Astrocyte (in vitro differentiated cells and primary cell): ENCODE results near the gene PKD2L2. TPM values are rescaled to one million over a fixed set of nuclear protein-coding genes. Genes with fewer than 3 reads are reported as not detected.

ENCODE experiments used
- DNase-seq: peaks from one replicate; pipeline ENCODE4 v3.0.0-alpha.2; 2010; ENCODE audit warnings: low read depth
- FAIRE-seq: peaks from 2 replicates; lab custom pipeline; 2011; peaks lifted over from hg19 to GRCh38; lab: Jason Lieb, UNC
- H2AFZ ChIP-seq: 2 replicates; pipeline ENCODE4 v1.6.0; 2012; ENCODE audit warnings: low read depth, low read length, inconsistent platforms
- H3K27ac ChIP-seq: 2 replicates; pipeline ENCODE4 v1.5.1; 2011; ENCODE audit warnings: low read depth, low read length, inconsistent platforms
- H3K27me3 ChIP-seq: 2 replicates; pipeline ENCODE4 v1.6.0; 2011; ENCODE audit warnings: low read length, inconsistent platforms; ENCODE audit not compliant: insufficient read depth
- H3K36me3 ChIP-seq: 2 replicates; pipeline ENCODE4 v1.5.1; 2011; ENCODE audit warnings: low read length, inconsistent platforms; ENCODE audit not compliant: insufficient read depth
- H3K4me1 ChIP-seq: 2 replicates; pipeline ENCODE4 v1.5.1; 2011; ENCODE audit warnings: low read length, inconsistent platforms; ENCODE audit not compliant: insufficient read depth
- H3K4me2 ChIP-seq: 2 replicates; pipeline ENCODE4 v1.6.0; 2012; ENCODE audit warnings: low read length, inconsistent platforms
- H3K4me3 ChIP-seq: 2 replicates; pipeline ENCODE4 v1.5.1; 2011; ENCODE audit warnings: low read depth, mild to moderate bottlenecking, low read length, inconsistent platforms; ENCODE audit not compliant: insufficient read depth
- H3K79me2 ChIP-seq: 2 replicates; pipeline ENCODE4 v1.6.0; 2012; ENCODE audit warnings: mild to moderate bottlenecking, low read length, inconsistent platforms; ENCODE audit not compliant: insufficient read depth
- H3K9ac ChIP-seq: 2 replicates; pipeline ENCODE4 v1.6.0; 2012; ENCODE audit warnings: mild to moderate bottlenecking, low read length, inconsistent platforms
- H3K9me3 ChIP-seq: 2 replicates; pipeline ENCODE4 v1.5.1; 2012; ENCODE audit warnings: low read depth, mild to moderate bottlenecking, low read length, inconsistent platforms; ENCODE audit not compliant: insufficient read depth
- H4K20me1 ChIP-seq: 2 replicates; pipeline ENCODE4 v1.6.0; 2012; ENCODE audit warnings: low read length, inconsistent platforms; ENCODE audit not compliant: insufficient read depth
- H3K27ac Mint-ChIP-seq: one replicate; pipeline ENCODE4 v1.8.0; 2021; ENCODE audit warnings: mild to moderate bottlenecking, mixed read lengths; ENCODE audit not compliant: unreplicated experiment
- H3K27me3 Mint-ChIP-seq: one replicate; pipeline ENCODE4 v1.8.0; 2021; ENCODE audit warnings: low read depth, mixed read lengths; ENCODE audit not compliant: unreplicated experiment
- H3K36me3 Mint-ChIP-seq: one replicate; pipeline ENCODE4 v1.8.0; 2021; ENCODE audit warnings: low read depth, mixed read lengths; ENCODE audit not compliant: unreplicated experiment
- H3K4me1 Mint-ChIP-seq: one replicate; pipeline ENCODE4 v1.8.0; 2021; ENCODE audit warnings: low read depth, mixed read lengths; ENCODE audit not compliant: unreplicated experiment
- H3K4me3 Mint-ChIP-seq: one replicate; pipeline ENCODE4 v1.8.0; 2021; ENCODE audit warnings: mild to moderate bottlenecking, moderate library complexity, mixed read lengths; ENCODE audit not compliant: unreplicated experiment
- H3K9me3 Mint-ChIP-seq: one replicate; pipeline ENCODE4 v1.8.0; 2021; ENCODE audit warnings: mild to moderate bottlenecking, mixed read lengths; ENCODE audit not compliant: unreplicated experiment
- CTCF ChIP-seq: IDR thresholded peaks from 2 replicates; pipeline ENCODE4 v1.5.1; 2011; ENCODE audit warnings: low read depth, mild to moderate bottlenecking, inconsistent platforms, low read length, moderate library complexity; ENCODE audit not compliant: insufficient read depth
- EZH2 ChIP-seq: IDR thresholded peaks from 2 replicates; pipeline ENCODE4 v1.6.1; 2012; ENCODE audit warnings: mild to moderate bottlenecking, low read length, inconsistent platforms; ENCODE audit not compliant: insufficient read depth
- total RNA-seq: library from RNA; stranded (reverse); gene quantifications from 2 replicates; pipeline ENCODE4 v1.2.1, GENCODE V29; 2021

Gene PKD2L2
- total RNA-seq, 1 donor from 2014 or later: not detected

- no peaks in the 10 kb centered on the region for H3K79me2 ChIP-seq
- Mint-ChIP-seq H3K4me3 (no peak overlapping the region), H3K27ac (no peak overlapping the region), H3K4me1 (no peaks in the 10 kb centered on the region), H3K9me3 (no peaks in the 10 kb centered on the region), H3K36me3 (no peaks in the 10 kb centered on the region), H3K27me3 (no peaks in the 10 kb centered on the region)
- DNase-seq: no peak
- no peak overlapping the region for H3K4me2 ChIP-seq
- H3K9me3 ChIP-seq: no peaks in the 10 kb centered on the region
- no peak overlapping the region for H3K4me3 ChIP-seq
- no peak overlapping the region for H2AFZ ChIP-seq
- no peaks in the 10 kb centered on the region for H4K20me1 ChIP-seq
- H3K36me3 ChIP-seq: no peaks in the 10 kb centered on the region
- FAIRE-seq: no peak
- no peaks in the 10 kb centered on the region for H3K4me1 ChIP-seq
- no peak overlapping the region for H3K9ac ChIP-seq
- no peak overlapping the region for H3K27ac ChIP-seq
- no peak for TF ChIP-seq EZH2
- TF ChIP-seq CTCF: no peak
- no peaks in the 10 kb centered on the region for H3K27me3 ChIP-seq
These were observed 7.3 kb downstream of the PKD2L2 start for GRCh38 chr5:137896560-137896959.

GRCh38 chr5:137899493-137899892, 10.2 kb downstream of the PKD2L2 start:
- Histone ChIP-seq H3K36me3 (no peaks in the 10 kb centered on the region), H3K9ac (no peak overlapping the region), H3K27me3 (no peaks in the 10 kb centered on the region), H3K9me3 (no peaks in the 10 kb centered on the region), H3K4me3 (no peak overlapping the region), H2AFZ (no peak overlapping the region), H3K27ac (no peak overlapping the region), H3K4me2 (no peak overlapping the region), H3K79me2 (no peaks in the 10 kb centered on the region), H3K4me1 (no peaks in the 10 kb centered on the region), H4K20me1 (no peaks in the 10 kb centered on the region)
- TF ChIP-seq EZH2 (no peak), CTCF (no peak)
- H3K27me3 Mint-ChIP-seq: no peaks in the 10 kb centered on the region
- DNase-seq: no peak
- H3K4me3 Mint-ChIP-seq: no peak overlapping the region
- H3K4me1 Mint-ChIP-seq: no peaks in the 10 kb centered on the region
- no peak overlapping the region for H3K27ac Mint-ChIP-seq
- H3K9me3 Mint-ChIP-seq: peaks cover 2% of the 10 kb centered on the region
- no peak for FAIRE-seq
- no peaks in the 10 kb centered on the region for H3K36me3 Mint-ChIP-seq

- no peak overlapping the region for H3K4me3 ChIP-seq
- H3K9me3 ChIP-seq: no peaks in the 10 kb centered on the region
- no peaks in the 10 kb centered on the region for H3K27me3 ChIP-seq
- H3K79me2 ChIP-seq: no peaks in the 10 kb centered on the region
- no peak for FAIRE-seq
- no peaks in the 10 kb centered on the region for H3K27me3 Mint-ChIP-seq
- H4K20me1 ChIP-seq: no peaks in the 10 kb centered on the region
- peaks cover 2% of the 10 kb centered on the region for H3K9me3 Mint-ChIP-seq
- H3K36me3 ChIP-seq: no peaks in the 10 kb centered on the region
- no peak for DNase-seq
- no peak overlapping the region for H3K9ac ChIP-seq
- no peak overlapping the region for H3K27ac Mint-ChIP-seq
- no peaks in the 10 kb centered on the region for H3K4me1 Mint-ChIP-seq
- no peaks in the 10 kb centered on the region for H3K36me3 Mint-ChIP-seq
- TF ChIP-seq CTCF: no peak
- TF ChIP-seq EZH2: no peak
- H3K4me2 ChIP-seq: no peak overlapping the region
- no peak overlapping the region for H3K27ac ChIP-seq
- no peaks in the 10 kb centered on the region for H3K4me1 ChIP-seq
- H3K4me3 Mint-ChIP-seq: no peak overlapping the region
- no peak overlapping the region for H2AFZ ChIP-seq
These were observed 12.0 kb downstream of the PKD2L2 start for GRCh38 chr5:137901011-137901817.
